K562 (cell line): ENCODE measurements around the gene DNAI1. TPM values are rescaled to one million over a fixed set of nuclear protein-coding genes. Genes with fewer than 3 reads are reported as not detected.

Experiments used
- ATAC-seq: fragments of 200-7000 bp; cut with Tn5 transposase; 3 replicates; pipeline ENCODE4 v1.9.1; 2020; ENCODE audit warnings: moderate library complexity
- BruUV-seq: library from RNA; stranded (reverse); fragments of 400-500 nt; replicated peaks from 2 replicates; lab custom pipeline; 2021; lab: Mats Ljungman, UMichigan
- CTCF ChIA-PET: fragments of 300-600 bp; formaldehyde crosslinking; extraction: SDS; loops from one replicate; lab custom pipeline; 2021; ENCODE audit warnings: low intra/inter-chr PET ratio; lab: Yijun Ruan, JAX
- POLR2A ChIA-PET: fragments of 300-600, 350-650 bp; sonication (Branson Sonifier 250); formaldehyde crosslinking; extraction: SDS; loops from one replicate; lab custom pipeline; 2021; ENCODE audit warnings: antibody characterized with exemption, inconsistent platforms; lab: Yijun Ruan, JAX
- DNase-seq, 4 experiments: peaks; one replicate each; pipeline versions ENCODE4 v3.0.0 to v3.0.0-alpha.2; 2011 to 2018; ENCODE audit warnings: low spot score in 3 of 4, mixed read lengths in 3 of 4; ENCODE audit errors: extremely low read depth in 1 of 4
- FAIRE-seq: peaks from 2 replicates; lab custom pipeline; 2011; peaks lifted over from hg19 to GRCh38; lab: Jason Lieb, UNC
- H2AFZ ChIP-seq: 2 replicates; pipeline ENCODE4 v1.6.0; 2011; ENCODE audit warnings: low read depth, low read length, control low read depth, inconsistent platforms
- H3K27ac ChIP-seq: fragments of 200-600 bp; 3 replicates; pipeline ENCODE4 v1.8.0; 2011; ENCODE audit warnings: low read depth, mild to moderate bottlenecking, control low read depth, inconsistent platforms, low read length, moderate library complexity, mixed read lengths; ENCODE audit errors: extremely low read depth
- H3K27me3 ChIP-seq, 2 experiments: fragments of 300-600 bp in 1 of 2; 2 replicates in 1 of 2; 3 replicates in 1 of 2; pipeline versions ENCODE4 v1.6.0 to v1.8.0; 2011; ENCODE audit warnings: inconsistent platforms in 2 of 2, low read length in 2 of 2, mild to moderate bottlenecking in 1 of 2, mixed read lengths in 1 of 2, moderate library complexity in 1 of 2; ENCODE audit not compliant: control insufficient read depth in 2 of 2, insufficient read depth in 2 of 2
- H3K36me3 ChIP-seq: fragments of 300-600 bp; 3 replicates; pipeline ENCODE4 v1.8.0; 2011; ENCODE audit warnings: mild to moderate bottlenecking, low read length, inconsistent platforms; ENCODE audit not compliant: control insufficient read depth, insufficient read depth
- H3K4me1 ChIP-seq, 2 experiments: fragments of 200-600 bp in 1 of 2; replicated peaks in 1 of 2; 2 replicates in 1 of 2; 3 replicates in 1 of 2; pipeline versions ENCODE4 v1.5.1 to v1.8.0; 2011; ENCODE audit warnings: inconsistent platforms in 2 of 2, low read length in 2 of 2, mild to moderate bottlenecking in 1 of 2, mixed read lengths in 1 of 2, moderate library complexity in 1 of 2; ENCODE audit not compliant: control insufficient read depth in 2 of 2, insufficient read depth in 2 of 2
- H3K4me2 ChIP-seq: 2 replicates; pipeline ENCODE4 v1.6.1; 2011; ENCODE audit warnings: low read length, control low read depth, inconsistent platforms, mixed read lengths; ENCODE audit not compliant: insufficient read depth
- H3K4me3 ChIP-seq: fragments of 200-600 bp; sonication (generic), shearing (Covaris generic); 2 replicates; pipeline ENCODE4 v1.5.1; 2016; ENCODE audit warnings: control low read depth, inconsistent platforms
- H3K79me2 ChIP-seq: fragments of 200-600 bp; 3 replicates; pipeline ENCODE4 v1.8.0; 2011; ENCODE audit warnings: low read length, inconsistent platforms; ENCODE audit not compliant: control insufficient read depth, insufficient read depth
- H3K9ac ChIP-seq, 2 experiments: 2 replicates each; pipeline versions ENCODE4 v1.6.0 to v1.6.1; 2011; ENCODE audit warnings: low read depth in 2 of 2, low read length in 2 of 2, control low read depth in 1 of 2, inconsistent platforms in 1 of 2, mild to moderate bottlenecking in 1 of 2, mixed read lengths in 1 of 2; ENCODE audit not compliant: insufficient read depth in 1 of 2
- H3K9me1 ChIP-seq: one replicate; pipeline ENCODE4 v1.6.0; 2011; ENCODE audit warnings: inconsistent platforms, mild to moderate bottlenecking, low read length, moderate library complexity; ENCODE audit not compliant: control insufficient read depth, insufficient read depth
- H3K9me3 ChIP-seq: replicated peaks from 2 replicates; pipeline ENCODE4 v1.5.1; 2011; ENCODE audit warnings: low read depth, low read length, inconsistent platforms; ENCODE audit not compliant: control insufficient read depth, insufficient read depth
- H4K20me1 ChIP-seq: replicated peaks from 2 replicates; pipeline ENCODE4 v1.6.1; 2011; ENCODE audit warnings: low read length, inconsistent platforms, mixed read lengths; ENCODE audit not compliant: control insufficient read depth, insufficient read depth
- CHD2 ChIP-seq: IDR thresholded peaks from 2 replicates; pipeline ENCODE4 v1.6.1; 2011; ENCODE audit warnings: low read depth, low read length
- FUS ChIP-seq: fragments of 200-400 bp; formaldehyde crosslinking; optimal IDR thresholded peaks from 2 replicates; pipeline ENCODE3; 2017; ENCODE audit warnings: low read depth, low read length
- ZBTB2 ChIP-seq: fragments of 450-650 bp; IDR thresholded peaks from 2 replicates; pipeline ENCODE4 v1.6.1; 2016; ENCODE audit warnings: antibody characterized with exemption
- ZNF407 ChIP-seq: fragments of 450-650 bp; IDR thresholded peaks from 2 replicates; pipeline ENCODE4 v1.6.1; 2016; ENCODE audit warnings: low read depth
- ZNF609 ChIP-seq: sonication (generic); formaldehyde crosslinking; IDR thresholded peaks from 2 replicates; pipeline ENCODE4 v1.8.1; 2023; ENCODE audit warnings: missing genetic modification reagents, mild to moderate bottlenecking, borderline replicate concordance
- WGBS: fragments of 100-300 bp; shearing (Covaris generic); methylation state at CpG from one replicate; pipeline ENCODE4 v1.1.6; 2016; ENCODE audit warnings: low coverage, mixed read lengths; ENCODE audit not compliant: insufficient coverage; ENCODE audit errors: missing lambda C conversion rate; 5-methylcytosine and 5-hydroxymethylcytosine counted together
- in situ Hi-C: fragments of 300-500 bp; cut with MboI; formaldehyde crosslinking; loops from 4 replicates; pipeline ENCODE4 v1.15.0; 2018; ENCODE audit warnings: inconsistent platforms, mixed read lengths
- intact Hi-C: fragments of 100-400 bp; cut with micrococcal nuclease; formaldehyde crosslinking; loops from 2 replicates; pipeline ENCODE4 v1.14.2; 2022
- polyA plus RNA-seq, 8 experiments: library from polyadenylated mRNA; depleted of rRNA in 4 of 8; stranded (reverse) in 5 of 8; unstranded in 3 of 8; fragments of >200 nt; fragmentation: Nextera tagmentation in 2 of 8; fragmentation: Illumina TruSeq in 1 of 8; extraction: Ambion mirVana in 2 of 8; extraction: Trizol in 1 of 8; gene quantifications; 2 replicates each; pipeline versions ENCODE4 v1.2.1 to v1.2.3, GENCODE V29; 2011 to 2014; ENCODE audit warnings: inconsistent platforms in 1 of 8, missing spikeins in 1 of 8
- total RNA-seq, 7 experiments: library from RNA; depleted of rRNA in 6 of 7; stranded (reverse); fragments of >200 nt in 6 of 7; fragmentation: Illumina TruSeq in 2 of 7; extraction: Trizol in 2 of 7; gene quantifications; 2 replicates each; pipeline versions ENCODE4 v1.2.1 to v1.2.3, GENCODE V29; 2011 to 2021; ENCODE audit warnings: low replicate concordance in 1 of 7

DNAI1 gene
- total and polyA plus RNA-seq, 9 of the 15 experiments (the other 6 are each of a cell fraction or from before 2014, with no cell fraction given) = 0.01 to 0.17 (median 0.04) TPM; not detected in 6

GRCh38 chr9:34517185-34517584, 58.6 kb downstream of the DNAI1 start (continued):
- no peak for TF ChIP-seq ZNF407

GRCh38 chr9:34518110-34518616, 59.6 kb downstream of the DNAI1 start:
- H3K9me3 ChIP-seq = no peaks in the 10 kb centered on the region
- no peaks in the 10 kb centered on the region for H3K79me2 ChIP-seq
- no peak overlapping the region for H3K9ac ChIP-seq
- H3K9me1 ChIP-seq = no peaks in the 10 kb centered on the region
- ChIA-PET POLR2A (no interaction called here), CTCF (no interaction called here)
- BruUV-seq = no TSS peak
- no peaks in the 10 kb centered on the region for H3K36me3 ChIP-seq
- no peak for ATAC-seq
- H3K4me2 ChIP-seq = no peak overlapping the region
- H3K27ac ChIP-seq = no peak overlapping the region
- H3K4me3 ChIP-seq = no peak overlapping the region
- FAIRE-seq = no peak
- in situ Hi-C loops = no loop called here
- no peak overlapping the region for H2AFZ ChIP-seq
- no peak for DNase-seq
- peaks cover under 1 to 10% of the 10 kb centered on the region in 2 experiments; a peak in 3 of 5 replicates for H3K4me1 ChIP-seq
- H3K27me3 ChIP-seq = peaks cover 0 to 21% of the 10 kb centered on the region in 2 experiments; a peak in 3 of 5 replicates
- 9% methylated on average over 3 of the region's 6 CpGs for WGBS
- H4K20me1 ChIP-seq = no peaks in the 10 kb centered on the region
- intact Hi-C loops = no loop called here
- TF ChIP-seq FUS (no peak), ZBTB2 (no peak), CHD2 (no peak), ZNF609 (CRISPR knock-in tag) (no peak)
